NCI-H187 (cell line): Measurements from ENCODE around the gene EML1.

Experiments used
- DNase-seq, 2 experiments: peaks; one replicate each; lab custom pipeline; 2025; lab: John Stamatoyannopoulos, UW

The EML1 gene

DNA sequence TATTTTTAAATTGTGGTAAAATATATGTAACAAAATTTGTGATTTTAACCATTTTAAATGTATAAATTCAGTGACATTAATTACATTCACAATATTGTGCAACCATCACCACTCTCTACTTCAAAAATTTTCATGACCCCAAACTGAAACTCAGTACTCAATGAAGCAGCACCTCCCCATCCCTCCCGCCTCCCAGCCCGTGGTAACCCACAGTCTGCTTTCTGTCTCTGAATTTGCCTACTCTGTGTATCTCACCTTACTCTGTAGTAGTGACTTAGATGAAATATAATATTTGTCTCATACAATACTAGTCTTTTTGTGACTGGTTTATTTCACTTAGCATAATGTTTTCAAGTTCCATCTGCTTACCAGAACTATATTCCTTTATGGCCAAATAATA, 36.2 kb downstream of the EML1 start:
- no peak for DNase-seq

DNA sequence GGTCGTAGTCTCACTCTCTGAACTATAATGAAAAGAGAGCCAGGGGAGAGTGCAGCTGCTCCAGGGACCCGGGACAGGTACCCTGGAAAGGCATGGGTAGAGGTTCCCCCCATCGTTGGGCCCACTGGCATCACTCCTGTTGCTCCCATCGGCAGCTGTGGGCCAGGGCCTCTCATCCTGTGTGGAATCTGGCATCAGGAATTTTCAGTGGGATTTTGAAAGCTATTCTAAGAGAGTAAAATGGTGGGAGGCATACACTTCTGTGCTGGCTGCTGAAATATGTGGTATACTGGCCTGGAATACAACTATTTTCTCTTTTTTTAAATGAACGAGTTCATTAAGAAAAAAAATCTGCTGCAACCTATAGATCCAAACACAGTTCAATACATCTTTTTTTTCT, 38.1 kb downstream of the EML1 start:
- no peak for DNase-seq

DNA sequence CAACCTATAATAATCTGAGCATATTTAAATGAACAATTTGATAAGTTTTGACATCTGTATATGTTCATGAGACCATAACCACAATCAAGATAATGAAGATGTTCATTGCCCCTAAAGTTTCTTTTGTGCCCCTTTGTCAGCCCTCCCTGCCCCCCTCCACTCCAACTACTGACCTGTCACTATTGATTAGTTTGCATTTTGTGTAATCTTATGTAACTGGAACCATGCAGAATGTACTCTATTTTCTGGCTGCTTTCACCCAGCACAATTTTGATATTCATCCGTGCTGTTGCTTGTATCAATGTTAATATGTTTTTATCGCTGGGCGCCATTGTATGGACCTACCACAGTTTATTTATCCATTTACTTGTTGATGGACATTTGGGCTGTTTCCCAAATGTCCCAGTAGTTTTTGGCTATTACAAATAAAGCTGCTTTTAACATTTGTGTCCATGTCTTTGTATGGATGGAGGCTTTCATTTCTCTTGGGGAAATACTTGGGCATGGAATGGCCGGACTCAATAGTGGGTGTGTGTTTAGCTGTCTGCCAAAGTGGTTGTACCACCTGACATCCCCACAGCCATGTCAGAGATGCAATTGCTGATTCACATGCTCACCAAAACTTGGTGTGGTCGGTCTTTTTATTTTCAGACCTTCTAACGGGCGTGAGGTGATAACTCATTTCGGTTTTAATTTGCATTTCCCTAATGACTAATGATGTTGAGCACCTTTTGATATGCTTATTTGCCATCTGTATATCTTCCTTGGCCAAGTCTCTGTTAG, 38.9 kb downstream of the EML1 start:
- DNase-seq = no peak

DNA sequence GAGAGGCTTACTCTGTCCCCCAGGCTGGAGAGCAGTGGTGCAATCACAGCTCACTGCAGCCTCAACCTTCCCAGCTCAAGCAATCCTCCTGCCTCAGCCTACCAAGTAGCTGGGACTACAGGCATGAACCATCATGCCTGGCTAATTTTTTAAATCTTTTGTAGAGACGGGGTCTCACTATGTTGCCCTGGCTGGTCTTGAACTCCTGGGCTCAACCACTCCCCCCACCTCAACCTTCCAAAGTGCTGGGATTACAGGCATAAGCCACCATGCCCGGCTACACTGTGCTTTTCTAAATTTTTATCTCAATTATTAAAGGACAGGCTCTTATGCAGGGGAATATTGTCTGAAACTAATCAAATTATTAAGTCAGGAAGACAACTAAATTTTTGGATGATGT, 44.6 kb downstream of the EML1 start:
- no peak for DNase-seq

DNA sequence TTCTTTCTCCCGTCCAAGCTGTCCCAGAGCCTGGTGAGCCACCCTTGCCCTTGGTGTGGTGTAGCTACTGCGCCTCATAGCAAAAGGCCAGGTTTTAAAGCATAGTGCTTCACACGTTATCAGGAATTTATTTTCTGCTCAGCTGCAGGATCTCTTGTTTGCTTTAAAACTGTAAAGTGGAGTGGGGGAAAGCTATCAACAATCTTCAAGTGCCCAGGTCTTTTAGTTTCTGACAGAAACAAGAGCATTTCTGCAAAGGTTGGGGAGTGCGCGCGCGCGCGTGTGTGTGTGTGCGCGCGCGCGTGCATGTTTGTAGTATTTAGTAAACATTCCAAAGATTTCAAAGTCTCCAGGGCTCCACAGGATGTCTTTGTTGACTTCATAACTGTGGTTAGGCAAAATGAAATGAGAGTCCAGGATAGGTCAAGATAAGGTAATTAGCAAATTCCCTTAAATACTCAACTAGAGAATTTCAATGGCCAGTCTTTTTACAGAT, 45.5 kb downstream of the EML1 start:
- DNase-seq = no peak

DNA sequence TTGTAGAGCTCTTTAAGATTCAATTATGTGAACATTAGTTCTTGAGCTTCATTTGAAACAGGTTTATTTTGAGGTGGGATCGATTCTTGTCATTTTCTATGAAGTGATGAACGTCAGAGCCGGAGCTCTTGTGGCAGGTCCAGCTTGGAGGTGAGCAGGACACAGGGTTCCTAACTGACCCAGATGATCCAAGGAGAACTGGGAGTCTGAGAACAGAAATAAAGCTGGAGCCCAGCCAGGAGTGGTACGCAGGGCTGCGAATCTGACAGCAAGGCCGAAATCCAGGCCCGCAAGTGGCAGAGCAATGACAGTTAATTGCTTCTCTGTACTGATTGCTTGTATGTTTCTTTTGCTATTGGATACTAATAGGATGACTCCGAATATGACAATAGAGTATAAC, 46.5 kb downstream of the EML1 start:
- no peak for DNase-seq

DNA sequence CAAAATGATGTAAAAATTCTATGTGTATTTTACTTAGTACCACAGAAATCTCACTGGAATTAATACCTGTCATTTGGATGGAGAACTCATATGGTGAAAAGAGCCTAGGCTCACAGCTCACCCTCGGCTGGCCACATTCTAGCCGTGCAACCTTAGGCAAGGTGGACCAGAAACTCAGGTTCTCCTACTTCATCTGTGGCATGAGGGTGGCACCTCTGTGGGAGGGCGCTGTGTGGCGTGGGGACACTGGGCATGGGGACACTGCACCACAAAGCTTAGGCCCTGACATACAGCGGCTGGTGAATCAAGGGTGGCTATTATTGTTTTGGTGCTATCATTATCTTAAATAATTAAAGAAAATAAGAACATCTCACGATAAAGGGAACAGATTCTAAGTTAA, 47.1 kb downstream of the EML1 start:
- DNase-seq = no peak

DNA sequence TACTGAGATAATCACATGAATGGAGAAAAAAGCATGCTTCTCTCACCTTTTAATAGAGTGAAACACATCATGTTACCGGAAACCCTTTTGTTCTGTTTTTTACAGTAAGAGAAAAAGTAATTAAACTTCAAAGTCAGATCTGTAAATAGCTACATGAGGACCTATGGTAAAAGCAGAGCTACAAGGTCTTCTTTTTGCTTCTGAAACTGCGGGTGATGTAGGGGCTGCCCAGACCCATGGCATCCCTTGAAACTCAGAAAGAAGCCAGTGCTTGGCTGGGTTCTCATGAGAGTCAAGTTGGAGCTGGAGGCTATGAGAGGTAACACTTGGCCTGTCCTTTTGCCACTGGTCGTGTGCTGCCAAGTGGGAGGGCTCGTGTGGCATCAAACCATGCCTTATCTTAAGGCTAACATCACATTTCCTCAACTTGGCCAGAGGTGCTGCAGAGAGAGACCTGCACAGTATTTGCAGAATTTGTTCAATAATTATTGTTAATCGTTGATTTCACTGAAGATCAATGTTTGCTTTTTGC, 47.6 kb downstream of the EML1 start:
- no peak for DNase-seq

DNA sequence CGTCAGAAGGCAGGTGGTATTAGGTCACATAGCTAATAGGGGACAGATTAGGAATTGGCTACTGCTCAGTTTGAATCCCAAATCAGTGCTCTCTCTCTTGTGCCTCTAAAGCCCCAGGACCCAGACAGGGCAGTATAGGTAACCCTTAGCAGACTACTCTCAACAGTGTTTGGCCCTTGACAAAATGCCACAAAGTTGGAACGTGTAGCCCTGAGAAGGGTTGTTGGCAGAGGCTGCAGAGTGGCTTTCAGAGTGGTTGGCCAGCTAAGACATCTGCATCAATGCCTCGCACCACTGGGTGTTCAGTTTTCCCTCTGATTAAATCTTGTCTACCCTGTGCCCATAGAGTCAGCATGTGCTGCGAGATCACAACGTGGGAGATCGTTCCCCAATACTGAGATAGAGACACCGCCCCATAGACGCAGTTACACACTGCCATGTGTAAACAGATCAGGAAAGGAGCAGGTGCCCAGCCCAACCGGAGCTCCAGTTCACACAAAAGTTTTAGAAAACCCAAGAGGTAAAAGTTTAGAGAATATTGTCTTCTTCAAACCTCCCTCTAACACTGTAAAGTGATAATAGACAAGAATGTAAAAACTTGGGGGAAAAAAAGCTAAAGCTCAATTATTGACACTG, 48.3 kb downstream of the EML1 start:
- no peak for DNase-seq

DNA sequence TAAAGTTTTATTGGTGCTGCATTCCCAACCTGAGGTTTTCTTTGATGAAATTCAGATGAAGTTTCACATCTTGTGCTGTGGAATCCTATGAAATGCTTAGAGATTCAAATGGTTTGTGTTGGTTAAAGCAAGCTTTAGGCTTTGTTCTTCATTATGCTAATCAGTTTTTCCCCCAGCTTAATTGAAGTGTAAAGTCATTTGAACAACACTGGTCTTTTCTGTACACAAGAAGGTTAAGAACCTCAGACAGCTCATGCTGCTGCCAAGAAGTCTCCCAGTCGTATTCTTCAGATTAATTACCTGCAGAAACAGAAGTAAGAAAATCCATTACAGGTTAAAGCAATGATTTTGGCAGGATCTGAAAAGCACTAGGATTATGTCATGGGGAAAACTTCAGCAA, 48.9 kb downstream of the EML1 start:
- DNase-seq = no peak

DNA sequence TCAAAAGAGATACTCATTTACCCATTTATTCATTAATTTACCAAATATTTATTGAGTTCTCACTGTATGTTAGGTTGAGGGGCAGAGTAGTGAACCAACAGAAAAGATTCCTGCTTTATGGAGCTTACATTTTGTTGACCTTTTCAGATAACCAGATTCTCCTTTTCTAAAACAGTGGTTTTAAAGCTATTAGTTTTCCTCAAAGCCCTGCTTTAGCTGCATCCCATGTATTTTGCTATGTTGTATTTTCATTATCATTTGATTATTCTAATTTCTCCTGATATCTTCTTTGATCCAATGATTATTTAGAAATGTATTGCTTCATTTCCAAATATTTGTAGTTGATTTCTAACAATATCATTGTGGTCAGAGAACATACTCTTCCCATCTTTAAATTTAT, 53.6 kb downstream of the EML1 start:
- DNase-seq = no peak

DNA sequence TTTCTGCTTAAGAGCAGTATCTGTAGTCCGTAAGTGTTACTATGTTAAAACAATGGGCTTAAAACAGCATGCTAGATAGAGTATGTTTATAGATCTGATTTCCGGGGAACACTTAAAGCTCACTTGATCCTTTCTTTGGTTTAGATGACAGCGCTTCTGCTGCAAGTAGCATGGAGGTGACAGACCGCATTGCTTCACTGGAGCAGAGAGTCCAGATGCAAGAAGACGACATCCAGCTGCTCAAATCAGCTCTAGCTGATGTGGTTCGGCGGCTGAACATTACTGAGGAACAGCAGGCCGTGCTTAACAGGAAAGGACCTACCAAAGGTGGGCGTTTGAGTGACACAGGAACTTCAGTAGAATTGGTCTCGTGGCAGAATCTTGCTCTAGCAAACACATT, 57.5 kb downstream of the EML1 start:
- DNase-seq = no peak

DNA sequence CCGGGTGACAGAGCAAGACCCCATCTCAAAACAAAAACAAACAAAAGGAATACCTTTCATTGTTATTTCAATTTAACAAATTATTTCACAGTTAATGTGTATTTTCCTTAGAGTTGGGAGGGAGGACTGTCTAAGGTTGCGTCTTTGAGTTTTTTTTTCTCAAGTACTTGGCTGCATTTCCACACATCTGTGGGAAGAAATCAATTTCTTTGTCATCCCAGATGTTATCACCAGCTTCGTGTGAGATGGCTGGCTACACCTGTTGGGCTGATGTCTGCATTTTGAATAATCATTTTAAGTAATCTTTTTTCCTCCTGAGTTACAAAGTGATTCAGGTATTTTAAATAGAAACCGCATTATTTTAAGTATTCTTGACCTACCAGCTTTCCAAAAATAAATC, 59.4 kb downstream of the EML1 start:
- no peak for DNase-seq

DNA sequence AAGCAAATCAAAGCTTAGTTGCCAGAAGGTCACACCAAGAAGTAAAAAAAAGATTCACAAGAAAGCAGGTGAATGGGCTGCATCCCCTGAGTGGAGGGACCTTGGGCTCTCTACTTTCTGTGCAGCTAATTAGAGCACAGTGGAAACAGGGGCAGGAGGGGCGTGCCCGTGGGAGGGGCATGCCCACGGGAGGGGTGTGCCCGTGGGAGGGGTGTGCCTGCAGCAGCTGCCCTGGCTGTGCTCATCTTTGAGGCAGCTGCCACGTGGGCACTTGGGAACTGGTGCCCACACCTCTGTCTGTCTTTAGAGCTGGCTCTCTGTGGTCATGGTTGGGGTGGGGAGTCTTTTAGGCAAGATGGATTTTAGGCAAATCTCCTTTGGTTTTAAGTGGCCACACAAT, 60.0 kb downstream of the EML1 start:
- DNase-seq = no peak

DNA sequence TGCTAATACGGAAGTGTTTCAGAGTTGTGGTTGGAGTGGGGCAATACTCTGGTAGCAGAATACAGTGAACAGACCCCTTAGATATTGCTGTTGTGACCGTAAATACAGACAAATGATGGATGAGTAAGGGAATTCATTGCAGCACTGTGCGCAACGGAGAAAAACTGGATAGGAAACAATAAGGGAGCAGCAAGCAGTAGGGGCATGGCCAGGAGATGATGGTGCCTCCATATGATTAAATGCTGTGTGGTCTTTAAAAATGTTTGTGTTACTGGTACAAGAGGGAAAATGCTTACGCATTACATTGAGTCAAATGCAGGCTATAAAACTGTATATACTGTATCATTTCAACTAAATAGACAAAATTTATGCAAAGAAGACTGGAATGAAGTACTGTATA, 61.6 kb downstream of the EML1 start:
- DNase-seq = no peak

DNA sequence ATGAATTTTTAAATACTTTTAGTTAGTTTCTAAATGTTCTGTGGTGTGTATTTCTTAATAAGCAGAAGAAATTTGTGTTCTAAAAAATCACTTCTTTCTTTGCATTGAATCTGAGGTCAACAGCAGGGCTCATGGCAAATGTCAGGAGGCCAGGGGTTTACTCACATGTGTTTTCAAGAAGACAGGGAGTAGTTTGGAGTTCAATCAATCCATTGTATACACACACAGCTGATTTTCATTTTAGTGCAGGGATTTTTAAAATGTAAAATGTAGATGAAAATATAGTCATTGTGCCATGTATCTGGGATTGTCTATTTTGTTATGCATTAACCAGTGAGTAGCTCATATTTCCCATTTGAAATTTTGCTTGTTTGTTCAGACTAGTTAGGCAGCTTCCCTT, 62.1 kb downstream of the EML1 start:
- no peak for DNase-seq

DNA sequence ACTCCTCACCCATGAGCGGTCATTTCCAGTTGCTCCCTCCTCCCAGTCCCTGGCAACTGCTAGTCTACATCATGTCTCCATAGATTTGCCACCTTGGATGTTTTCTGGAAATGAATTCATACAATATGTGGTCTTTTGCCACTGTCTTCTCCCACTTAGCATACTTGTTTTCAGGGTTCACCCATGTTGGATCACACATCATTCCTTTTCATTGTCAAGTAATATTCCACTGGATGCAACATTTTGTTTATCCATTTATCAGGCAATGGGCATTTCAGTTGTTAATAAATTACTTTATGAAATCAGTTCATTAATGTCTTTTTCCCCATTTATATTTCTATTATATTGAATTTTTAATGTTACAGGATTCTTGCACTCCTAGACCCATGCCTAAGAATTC, 64.3 kb downstream of the EML1 start:
- DNase-seq = no peak

DNA sequence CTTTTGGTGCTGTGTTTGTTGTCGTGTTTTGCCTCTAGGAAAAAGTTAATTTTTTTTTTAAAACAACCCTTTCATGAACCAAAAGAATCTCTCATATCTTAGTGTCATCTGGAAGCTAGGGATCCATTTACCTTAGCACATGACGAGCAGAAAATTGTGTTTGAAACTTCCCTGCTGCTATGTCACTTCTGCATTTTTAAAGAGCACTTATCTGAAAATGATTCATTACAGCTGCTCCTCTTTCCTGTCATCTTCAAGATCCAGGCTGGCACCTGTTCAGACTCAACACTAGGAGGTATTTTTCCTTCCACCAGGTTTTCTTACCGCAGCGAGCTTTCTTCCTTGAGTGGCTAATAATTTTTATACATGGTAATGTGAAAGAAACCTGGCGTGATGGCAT, 67.0 kb downstream of the EML1 start:
- no peak for DNase-seq

DNA sequence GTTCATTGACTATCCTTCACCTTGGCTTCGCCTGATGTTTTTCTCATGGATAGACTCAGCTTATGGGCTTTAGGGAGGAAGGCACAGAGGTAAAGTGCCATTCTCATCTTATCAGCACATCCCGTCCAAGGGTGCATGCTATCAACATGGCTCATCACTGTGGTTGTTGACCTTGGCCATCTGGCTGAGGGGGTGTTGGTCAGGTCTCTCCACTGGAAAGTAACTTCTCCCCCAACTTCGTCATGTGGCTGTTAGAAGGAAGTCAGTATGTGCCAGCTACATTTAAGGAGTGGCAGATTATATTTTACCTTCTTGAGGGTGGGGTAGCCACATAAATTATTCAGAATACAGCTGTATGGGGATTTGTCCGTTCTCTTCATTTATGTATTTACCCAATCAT, 68.9 kb downstream of the EML1 start:
- DNase-seq = no peak

DNA sequence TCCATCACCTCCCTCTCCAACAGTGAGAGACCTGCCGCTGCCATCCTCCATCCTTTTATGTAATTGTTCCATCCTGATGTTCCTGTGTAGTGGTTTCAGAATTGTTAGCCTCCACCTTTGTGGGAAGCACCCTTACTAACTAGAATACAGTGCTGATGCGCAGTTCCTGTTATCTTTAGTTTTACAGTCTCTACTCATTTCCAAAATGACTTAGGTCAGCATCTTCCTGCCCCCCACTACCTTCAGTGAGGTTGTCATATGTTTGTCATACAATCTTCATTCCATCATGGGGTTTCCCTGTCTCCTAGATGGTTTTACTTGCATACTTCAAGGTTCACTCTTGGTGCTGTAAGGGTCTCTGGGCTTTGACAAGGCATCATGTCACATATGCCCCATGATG, 69.8 kb downstream of the EML1 start:
- no peak for DNase-seq

DNA sequence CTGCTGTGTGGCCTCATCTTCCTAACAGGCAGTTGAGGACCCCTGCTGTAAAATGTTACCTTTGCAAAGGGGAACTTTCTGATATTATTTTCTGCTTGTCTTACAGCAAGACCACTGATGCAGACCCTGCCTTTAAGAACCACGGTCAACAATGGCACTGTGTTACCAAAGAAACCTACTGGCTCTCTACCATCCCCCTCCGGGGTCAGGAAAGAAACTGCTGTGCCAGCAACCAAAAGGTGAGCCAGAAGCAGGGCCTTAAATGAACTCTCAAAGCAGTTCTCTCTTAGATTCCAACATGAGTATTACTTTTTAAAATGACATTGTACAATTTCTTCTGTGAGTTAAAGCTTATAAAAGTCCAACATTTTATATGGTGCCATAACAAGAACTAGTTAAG, 72.2 kb downstream of the EML1 start:
- no peak for DNase-seq

DNA sequence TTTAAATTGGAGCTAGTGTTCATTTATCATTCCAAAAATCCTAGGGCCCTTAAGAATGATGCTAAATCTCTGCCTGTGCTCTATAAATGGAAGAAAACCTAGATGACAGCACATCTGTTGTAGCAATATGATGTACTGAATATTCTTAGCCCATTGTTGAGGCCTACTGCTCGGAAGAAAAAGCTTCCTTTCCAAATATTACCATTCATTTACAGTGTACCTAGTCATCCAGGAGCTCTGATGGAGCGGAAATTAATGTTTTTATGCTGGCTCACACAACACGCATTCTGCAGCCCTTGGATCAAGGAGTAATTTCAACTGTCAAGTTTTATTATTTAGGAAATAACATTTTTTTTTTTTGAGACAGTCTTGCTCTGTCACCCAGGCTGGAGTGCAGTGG, 77.4 kb downstream of the EML1 start:
- DNase-seq = no peak

DNA sequence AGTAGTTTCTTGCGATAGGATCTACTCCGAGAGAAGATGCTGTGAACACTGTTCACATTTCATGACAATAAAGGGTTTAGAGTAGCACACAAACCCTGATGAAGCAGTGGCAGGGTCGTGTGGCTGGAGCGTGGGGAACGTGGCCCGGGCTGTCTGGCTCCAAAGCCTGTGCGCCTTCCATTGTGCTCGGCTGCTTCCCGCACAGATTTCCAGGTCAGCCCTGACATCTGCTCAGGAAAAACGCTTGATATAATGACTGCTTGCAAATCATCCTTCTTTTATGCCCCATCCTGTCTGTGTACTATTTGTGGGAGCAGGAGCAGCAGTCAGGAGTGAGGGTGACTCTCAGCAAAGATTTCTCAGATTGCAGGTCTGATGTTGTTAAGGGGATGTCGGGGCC, 78.6 kb downstream of the EML1 start:
- DNase-seq = no peak
